HCT116 (cell line): ENCODE measurements around the gene PLA2R1. TPM values are rescaled to one million over a fixed set of nuclear protein-coding genes. Genes with fewer than 3 reads are reported as not detected.

Source experiments
- ATAC-seq: fragments of 200-7000 bp; cut with Tn5 transposase; 2 replicates; pipeline ENCODE4 v1.9.1; 2020; ENCODE audit warnings: mild to moderate bottlenecking, moderate library complexity
- BruUV-seq: library from RNA; stranded (reverse); fragments of 400-500 nt; replicated peaks from 2 replicates; lab custom pipeline; 2021; lab: Mats Ljungman, UMichigan
- CTCF ChIA-PET: fragments of 300-600 bp; sonication (Branson Sonifier 250); formaldehyde crosslinking; loops from one replicate; lab custom pipeline; 2021; ENCODE audit warnings: antibody characterized with exemption; lab: Charles Lee
- POLR2A ChIA-PET: fragments of 300-600, 350-600 bp; sonication (Branson Sonifier 250); formaldehyde crosslinking; loops from one replicate; lab custom pipeline; 2021; ENCODE audit warnings: antibody characterized with exemption; lab: Charles Lee
- RAD21 ChIA-PET, 2 experiments: fragments of 300-600 bp; sonication (Branson Sonifier 250); formaldehyde crosslinking; loops; one replicate each; lab custom pipeline; 2023; ENCODE audit warnings: low total read pairs in 2 of 2; ENCODE audit not compliant: uncharacterized antibody in 2 of 2, unreplicated experiment in 2 of 2, low non-redundant PET in 1 of 2; lab: Charles Lee
- DNase-seq: peaks from one replicate; pipeline ENCODE4 v3.0.0-alpha.2; 2010; ENCODE audit warnings: low read depth, low spot score
- H2AFZ ChIP-seq: fragments of 200-600 bp; shearing (Covaris generic), sonication (generic); 2 replicates; pipeline ENCODE4 v1.6.1; 2017; ENCODE audit warnings: low read depth, mixed run types, mixed read lengths, antibody characterized with exemption, low read length; ENCODE audit not compliant: poor library complexity, severe bottlenecking
- H3K27ac ChIP-seq: 2 replicates; pipeline ENCODE4 v1.5.1; 2012; ENCODE audit warnings: low read depth, low read length
- H3K27me3 ChIP-seq: fragments of 200-600 bp; sonication (generic); 2 replicates; pipeline ENCODE4 v1.6.1; 2016; ENCODE audit warnings: mixed run types, low read length, mixed read lengths; ENCODE audit not compliant: insufficient read depth
- H3K36me3 ChIP-seq, 2 experiments: fragments of 200-500 bp in 1 of 2; fragments of 200-600 bp in 1 of 2; sonication (Bioruptor generic) in 1 of 2; sonication (generic) in 1 of 2; 2 replicates each; pipeline versions ENCODE4 v1.5.1 to v1.6.1; 2014 to 2016; ENCODE audit warnings: low read length in 2 of 2, inconsistent platforms in 1 of 2, mixed read lengths in 1 of 2, mixed run types in 1 of 2; ENCODE audit not compliant: insufficient read depth in 2 of 2, control insufficient read depth in 1 of 2
- H3K4me1 ChIP-seq, 2 experiments: fragments of 200-600 bp in 1 of 2; sonication (generic) in 1 of 2; 2 replicates each; pipeline versions ENCODE4 v1.5.1 to v1.6.1; 2012 to 2017; ENCODE audit warnings: low read length in 2 of 2, inconsistent platforms in 1 of 2, mild to moderate bottlenecking in 1 of 2, mixed read lengths in 1 of 2, mixed run types in 1 of 2, moderate library complexity in 1 of 2; ENCODE audit not compliant: insufficient read depth in 2 of 2, control insufficient read depth in 1 of 2
- H3K4me2 ChIP-seq: fragments of 200-600 bp; sonication (generic); 2 replicates; pipeline ENCODE4 v1.6.1; 2017; ENCODE audit warnings: mixed run types, low read length, mixed read lengths
- H3K4me3 ChIP-seq, 2 experiments: fragments of 200-600 bp in 1 of 2; sonication (generic) in 1 of 2; replicated peaks in 1 of 2; 2 replicates each; pipeline ENCODE4 v1.5.1; 2011 to 2016; ENCODE audit warnings: low read length in 2 of 2, control low read depth in 1 of 2, low read depth in 1 of 2, mild to moderate bottlenecking in 1 of 2, mixed read lengths in 1 of 2, mixed run types in 1 of 2
- H3K79me2 ChIP-seq: fragments of 200-600 bp; sonication (generic); 2 replicates; pipeline ENCODE4 v1.6.1; 2017; ENCODE audit warnings: mild to moderate bottlenecking, mixed run types, low read length, moderate library complexity, mixed read lengths; ENCODE audit not compliant: insufficient read depth
- H3K9ac ChIP-seq: fragments of 200-600 bp; sonication (generic); 2 replicates; pipeline ENCODE4 v1.6.1; 2016; ENCODE audit warnings: low read length, mixed read lengths
- H3K9me2 ChIP-seq: fragments of 200-600 bp; sonication (generic), shearing (Covaris generic); 2 replicates; pipeline ENCODE4 v1.6.1; 2017; ENCODE audit warnings: mixed run types, mild to moderate bottlenecking, moderate library complexity; ENCODE audit not compliant: insufficient read depth
- H3K9me3 ChIP-seq, 2 experiments: fragments of 200-500 bp in 1 of 2; fragments of 200-600 bp in 1 of 2; sonication (Bioruptor generic) in 1 of 2; sonication (generic) in 1 of 2; 2 replicates each; pipeline ENCODE4 v1.6.1; 2014 to 2017; ENCODE audit warnings: low read length in 2 of 2, mixed read lengths in 2 of 2, inconsistent platforms in 1 of 2, low read depth in 1 of 2, mild to moderate bottlenecking in 1 of 2, mixed run types in 1 of 2, moderate library complexity in 1 of 2; ENCODE audit not compliant: control insufficient read depth in 1 of 2, insufficient read depth in 1 of 2
- H4K20me1 ChIP-seq: fragments of 200-600 bp; sonication (generic), shearing (Covaris generic); 2 replicates; pipeline ENCODE4 v1.6.1; 2017; ENCODE audit warnings: mixed run types, mild to moderate bottlenecking, moderate library complexity; ENCODE audit not compliant: insufficient read depth
- EZH2 ChIP-seq: fragments of 200-600 bp; sonication (generic); IDR thresholded peaks from 2 replicates; pipeline ENCODE4 v1.6.1; 2017; ENCODE audit warnings: antibody characterized with exemption, mixed run types
- EZH2phosphoT487 ChIP-seq: fragments of 200-600 bp; IDR thresholded peaks from 2 replicates; pipeline ENCODE4 v1.6.1; 2018; ENCODE audit warnings: antibody characterized with exemption, borderline replicate concordance
- FOSL1 ChIP-seq: IDR thresholded peaks from 2 replicates; pipeline ENCODE4 v1.6.1; 2012; ENCODE audit warnings: low read depth
- POLR2A ChIP-seq: IDR thresholded peaks from 2 replicates; pipeline ENCODE4 v1.7.0; 2011; ENCODE audit warnings: borderline replicate concordance; ENCODE audit not compliant: insufficient read depth, insufficient read length; ENCODE audit errors: extremely low read depth
- RAD21 ChIP-seq: IDR thresholded peaks from 2 replicates; pipeline ENCODE4 v1.6.1; 2012; ENCODE audit warnings: low read depth, mild to moderate bottlenecking
- SP1 ChIP-seq: IDR thresholded peaks from 2 replicates; pipeline ENCODE4 v1.6.1; 2012; ENCODE audit warnings: low read depth
- SRF ChIP-seq: IDR thresholded peaks from 2 replicates; pipeline ENCODE4 v1.6.1; 2012; ENCODE audit warnings: low read depth
- TCF7L2 ChIP-seq: IDR thresholded peaks from 2 replicates; pipeline ENCODE4 v1.7.0; 2011; ENCODE audit warnings: borderline replicate concordance, inconsistent platforms; ENCODE audit not compliant: insufficient read depth, insufficient read length; ENCODE audit errors: extremely low read depth
- YY1 ChIP-seq: IDR thresholded peaks from 2 replicates; pipeline ENCODE4 v1.6.1; 2011; ENCODE audit warnings: low read length, low read depth, moderate library complexity, mild to moderate bottlenecking; ENCODE audit not compliant: insufficient replicate concordance; ENCODE audit errors: extremely low read depth
- ZFX ChIP-seq: fragments of 450-650 bp; IDR thresholded peaks from 2 replicates; pipeline ENCODE4 v1.6.1; 2017
- intact Hi-C: fragments of 100-400 bp; cut with micrococcal nuclease; formaldehyde crosslinking; loops from 2 replicates; pipeline ENCODE4 v1.10.0; 2022
- total RNA-seq: library from RNA; stranded (reverse); gene quantifications from one replicate; pipeline ENCODE4 v1.2.1, GENCODE V29; 2021; ENCODE audit not compliant: unreplicated experiment
- TF ChIP-seq, protein P1 (sequence below): IDR thresholded peaks from 2 replicates; pipeline ENCODE4 v1.6.1; 2012
- TF ChIP-seq, protein P2 (sequence below), 3 experiments: fragments of 200-600 bp in 1 of 3; sonication (generic) in 1 of 3; IDR thresholded peaks in 2 of 3; conservative IDR thresholded peaks in 1 of 3; 2 replicates each; pipeline ENCODE4 v1.5.1; 2012 to 2017; ENCODE audit warnings: low read depth in 2 of 3, low read length in 2 of 3, antibody characterized with exemption in 1 of 3, borderline replicate concordance in 1 of 3, control low read depth in 1 of 3, mild to moderate bottlenecking in 1 of 3, mixed read lengths in 1 of 3, mixed run types in 1 of 3, moderate library complexity in 1 of 3; ENCODE audit not compliant: insufficient read depth in 1 of 3

PLA2R1 gene
- total RNA-seq, 1 experiment from 2014 or later: 0.34 TPM

DNA sequence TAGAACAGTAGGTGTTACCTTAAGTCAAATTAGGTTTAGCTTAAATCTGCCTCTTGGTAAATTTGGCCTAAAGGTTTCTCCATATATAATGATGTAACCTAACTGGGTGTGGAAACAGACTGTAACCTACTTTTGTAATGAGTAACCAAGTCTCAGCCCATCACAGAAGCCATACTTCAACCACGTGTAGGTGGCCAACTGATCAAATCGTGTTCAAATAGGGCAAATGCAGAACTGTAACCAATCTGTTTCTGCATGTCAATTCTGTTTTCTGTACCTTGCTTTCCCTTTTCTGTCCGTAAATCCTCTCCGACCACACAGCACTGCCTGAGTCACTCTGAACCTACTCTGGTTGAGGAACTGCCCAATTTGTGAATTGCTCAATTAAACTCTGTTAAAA lies 34.0 kb upstream of the PLA2R1 start:
- no peak overlapping the region for H3K27ac ChIP-seq
- intact Hi-C loops: no loop called here
- DNase-seq (no peak), ATAC-seq (no peak)
- no peak overlapping the region for H3K9ac ChIP-seq
- TF ChIP-seq SRF (no peak), SP1 (no peak), EZH2 (no peak), TCF7L2 (no peak), FOSL1 (no peak), POLR2A (no peak), EZH2phosphoT487 (no peak), ZFX (no peak), RAD21 (no peak), YY1 (no peak)
- TF ChIP-seq, protein P1, sequence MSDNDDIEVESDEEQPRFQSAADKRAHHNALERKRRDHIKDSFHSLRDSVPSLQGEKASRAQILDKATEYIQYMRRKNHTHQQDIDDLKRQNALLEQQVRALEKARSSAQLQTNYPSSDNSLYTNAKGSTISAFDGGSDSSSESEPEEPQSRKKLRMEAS: no peak
- TF ChIP-seq, protein P2, sequence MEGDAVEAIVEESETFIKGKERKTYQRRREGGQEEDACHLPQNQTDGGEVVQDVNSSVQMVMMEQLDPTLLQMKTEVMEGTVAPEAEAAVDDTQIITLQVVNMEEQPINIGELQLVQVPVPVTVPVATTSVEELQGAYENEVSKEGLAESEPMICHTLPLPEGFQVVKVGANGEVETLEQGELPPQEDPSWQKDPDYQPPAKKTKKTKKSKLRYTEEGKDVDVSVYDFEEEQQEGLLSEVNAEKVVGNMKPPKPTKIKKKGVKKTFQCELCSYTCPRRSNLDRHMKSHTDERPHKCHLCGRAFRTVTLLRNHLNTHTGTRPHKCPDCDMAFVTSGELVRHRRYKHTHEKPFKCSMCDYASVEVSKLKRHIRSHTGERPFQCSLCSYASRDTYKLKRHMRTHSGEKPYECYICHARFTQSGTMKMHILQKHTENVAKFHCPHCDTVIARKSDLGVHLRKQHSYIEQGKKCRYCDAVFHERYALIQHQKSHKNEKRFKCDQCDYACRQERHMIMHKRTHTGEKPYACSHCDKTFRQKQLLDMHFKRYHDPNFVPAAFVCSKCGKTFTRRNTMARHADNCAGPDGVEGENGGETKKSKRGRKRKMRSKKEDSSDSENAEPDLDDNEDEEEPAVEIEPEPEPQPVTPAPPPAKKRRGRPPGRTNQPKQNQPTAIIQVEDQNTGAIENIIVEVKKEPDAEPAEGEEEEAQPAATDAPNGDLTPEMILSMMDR (IDR thresholded peaks at IDR 0.05 in 2 of 3, conservative IDR thresholded peaks at IDR 0.05 in 1 of 3; ENCODE audit: borderline replicate concordance in 1 of 3, insufficient read depth in 1 of 3, low read depth in 2 of 3, low read length in 2 of 3): no peak
- ChIA-PET CTCF (interaction anchor here (1.1 kb wide), 1 partner anchor 14 kb away, joined by 3 read pairs; no protein-coding TSS in a partner anchor), POLR2A (no interaction called here), RAD21 (no interaction called here)
- H3K79me2 ChIP-seq: no peaks in the 10 kb centered on the region
- no TSS peak for BruUV-seq
- H3K4me3 ChIP-seq: no peak overlapping the region
- no peaks in the 10 kb centered on the region for H3K9me3 ChIP-seq
- H3K36me3 ChIP-seq: no peaks in the 10 kb centered on the region
- H3K4me1 ChIP-seq: no peaks in the 10 kb centered on the region
- no peaks in the 10 kb centered on the region for H3K9me2 ChIP-seq
- H3K4me2 ChIP-seq: no peak overlapping the region
- no peaks in the 10 kb centered on the region for H3K27me3 ChIP-seq
- no peaks in the 10 kb centered on the region for H4K20me1 ChIP-seq
- no peak overlapping the region for H2AFZ ChIP-seq
